OCI-LY3 (cell line): Measurements from ENCODE around the gene HECW1.
"Not testable (repeated sequence)": the region's sequence is repeated elsewhere in the genome, so short reads cannot be mapped to it uniquely, and the experiment has no call there.

Source experiments
- H2AFZ ChIP-seq: fragments of 200-600, 300-600 bp; shearing (Covaris generic); 2 replicates; pipeline ENCODE4 v1.6.0; 2014; ENCODE audit warnings: antibody characterized with exemption, low read depth, low read length
- H3K27ac ChIP-seq: fragments of 200-600, 300-600 bp; sonication (generic); 2 replicates; pipeline ENCODE4 v1.5.1; 2014; ENCODE audit warnings: mild to moderate bottlenecking, low read length, moderate library complexity, mixed read lengths
- H3K27me3 ChIP-seq: fragments of 200-600, 300-600 bp; sonication (generic); 2 replicates; pipeline ENCODE4 v1.6.1; 2014; ENCODE audit warnings: low read depth, low read length, mixed read lengths
- H3K36me3 ChIP-seq: fragments of 200-600, 300-600 bp; sonication (generic); replicated peaks from 2 replicates; pipeline ENCODE3; 2014; ENCODE audit warnings: low read depth, low read length, mixed read lengths
- H3K4me1 ChIP-seq: fragments of 300-600, 200-600 bp; sonication (generic); 2 replicates; pipeline ENCODE4 v1.6.1; 2014; ENCODE audit warnings: low read length, mixed read lengths
- H3K4me2 ChIP-seq: fragments of 200-600, 300-600 bp; sonication (generic); 2 replicates; pipeline ENCODE4 v1.6.1; 2014; ENCODE audit warnings: low read length, mixed read lengths
- H3K4me3 ChIP-seq: fragments of 300-600, 200-600 bp; sonication (generic); 2 replicates; pipeline ENCODE4 v1.5.1; 2014; ENCODE audit warnings: antibody characterized with exemption, mild to moderate bottlenecking, low read length, moderate library complexity
- H3K79me2 ChIP-seq: fragments of 300-600, 200-600 bp; shearing (Covaris generic); 2 replicates; pipeline ENCODE4 v1.6.1; 2014; ENCODE audit warnings: mild to moderate bottlenecking, low read length, mixed read lengths
- H3K9ac ChIP-seq: fragments of 300-600, 200-600 bp; shearing (Covaris generic); 2 replicates; pipeline ENCODE4 v1.6.0; 2014; ENCODE audit warnings: mild to moderate bottlenecking, low read length, moderate library complexity
- H3K9me3 ChIP-seq: fragments of 200-600, 300-600 bp; shearing (Covaris generic); 2 replicates; pipeline ENCODE4 v1.6.1; 2014; ENCODE audit warnings: low read length, mixed read lengths; ENCODE audit not compliant: insufficient read depth
- H4K20me1 ChIP-seq: fragments of 200-600, 300-600 bp; sonication (generic); 2 replicates; pipeline ENCODE4 v1.6.1; 2016; ENCODE audit warnings: low read length, mixed read lengths; ENCODE audit not compliant: insufficient read depth
- CTCF ChIP-seq: fragments of 200-600, 300-600 bp; sonication (generic); IDR thresholded peaks from 2 replicates; pipeline ENCODE4 v1.5.1; 2014; ENCODE audit warnings: antibody characterized with exemption, low read length, low read depth
- EZH2phosphoT487 ChIP-seq: fragments of 200-600 bp; shearing (Covaris generic); IDR thresholded peaks from 2 replicates; pipeline ENCODE4 v1.6.1; 2018; ENCODE audit warnings: antibody characterized with exemption, mixed run types, low read depth

The HECW1 gene

DNA sequence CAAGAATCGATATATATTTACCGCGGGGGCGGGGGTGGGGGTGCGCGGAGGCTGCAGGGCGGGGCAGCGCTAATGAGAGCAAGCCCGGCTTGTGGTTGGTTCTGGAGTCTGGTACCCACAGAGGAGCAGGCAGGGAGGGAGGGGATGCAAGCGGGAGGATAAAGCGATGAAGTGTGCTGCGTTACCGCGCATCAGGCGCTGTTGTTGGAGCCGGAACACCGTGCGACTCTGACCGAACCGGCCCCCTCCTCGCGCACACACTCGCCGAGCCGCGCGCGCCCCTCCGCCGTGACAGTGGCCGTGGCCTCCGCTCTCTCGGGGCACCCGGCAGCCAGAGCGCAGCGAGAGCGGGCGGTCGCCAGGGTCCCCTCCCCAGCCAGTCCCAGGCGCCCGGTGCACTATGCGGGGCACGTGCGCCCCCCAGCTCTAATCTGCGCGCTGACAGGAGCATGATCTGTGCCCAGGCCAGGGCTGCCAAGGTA lies at the start of gene HECW1:
HECW1 (plus strand) TSS at position 189 of the 482 bp plus-strand sequence. CDS start 131,259 bp downstream, outside the sequence.
- no peaks in the 10 kb centered on the region for H3K79me2 ChIP-seq
- H3K9ac ChIP-seq = peak within 1 kb of the TSS; percentile 63

DNA sequence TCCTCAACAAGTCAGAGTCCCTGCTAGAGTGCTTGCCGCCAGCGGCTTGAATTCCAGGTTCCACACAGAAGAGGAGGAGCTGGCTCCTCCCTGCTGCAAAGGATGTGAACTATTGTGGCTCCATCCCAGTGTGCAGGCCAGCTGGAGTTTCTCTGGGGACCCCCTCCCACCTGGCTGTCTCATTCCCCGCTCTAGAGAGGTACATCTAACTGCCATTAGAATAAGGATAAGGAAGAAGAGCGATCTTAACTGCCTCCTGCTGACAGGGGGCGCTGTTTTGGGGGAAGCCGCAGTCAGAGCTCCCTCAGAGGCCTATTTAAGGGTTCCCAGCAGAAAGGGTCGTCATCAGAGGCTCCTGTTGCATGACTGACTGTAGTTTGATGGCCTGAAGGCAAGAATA lies 40.8 kb upstream of the HECW1 start:
- Histone ChIP-seq H3K79me2 (no peaks in the 10 kb centered on the region), H3K4me1 (peaks cover 39% of the 10 kb centered on the region), H3K27me3 (no peaks in the 10 kb centered on the region), H3K27ac (peak overlapping the region; percentile 91), H2AFZ (peak overlapping the region; percentile 73; the same call in 1 of the 2 replicates), H3K4me3 (0 out of 2 replicates have a peak overlapping the region, but pooled peaks have one; percentile 68), H4K20me1 (no peaks in the 10 kb centered on the region), H3K36me3 (no peaks in the 10 kb centered on the region), H3K9me3 (no peaks in the 10 kb centered on the region), H3K4me2 (peak overlapping the region; percentile 90), H3K9ac (peak overlapping the region; percentile 54; the same call in 1 of the 2 replicates)
- TF ChIP-seq CTCF (peak; percentile 67), EZH2phosphoT487 (no peak)

More for the DNA sequence above, at the start of gene HECW1:
- H3K4me2 ChIP-seq = peak within 1 kb of the TSS; percentile 96
- TF ChIP-seq CTCF (peak; percentile 35; the same call in 1 of the 2 replicates), EZH2phosphoT487 (no peak)
- no peak within 1 kb of the TSS for H3K27ac ChIP-seq
- H3K9me3 ChIP-seq = no peaks in the 10 kb centered on the region
- peaks cover 20% of the 10 kb centered on the region for H3K4me1 ChIP-seq
- H3K27me3 ChIP-seq = peaks cover 3% of the 10 kb centered on the region; the same call in 1 of the 2 replicates
- no peaks in the 10 kb centered on the region for H4K20me1 ChIP-seq
- H2AFZ ChIP-seq = peak within 1 kb of the TSS; percentile 57; the same call in 1 of the 2 replicates
- H3K4me3 ChIP-seq = peak within 1 kb of the TSS; percentile 86
- no peaks in the 10 kb centered on the region for H3K36me3 ChIP-seq

DNA sequence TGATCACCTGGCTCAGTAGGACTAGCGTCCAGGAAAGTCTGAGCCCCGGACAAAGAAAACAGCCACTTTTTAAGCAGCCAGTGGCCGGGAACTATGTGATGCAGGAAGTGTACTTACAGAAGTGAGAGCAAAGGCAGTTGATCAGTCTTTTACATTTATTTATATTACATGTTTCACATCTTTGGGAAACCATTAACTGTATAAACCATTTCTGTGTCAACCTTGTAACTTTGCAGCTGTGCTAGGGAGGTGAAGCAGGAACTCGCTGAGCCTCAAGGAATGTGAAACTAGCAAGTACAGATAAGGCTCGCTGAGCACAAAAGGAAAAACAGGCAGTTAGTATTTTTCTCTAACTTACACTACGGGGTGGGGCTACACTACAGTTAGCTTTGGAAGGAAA lies 39.9 kb upstream of the HECW1 start:
- H3K4me3 ChIP-seq = peak overlapping the region; percentile 68
- peak overlapping the region; percentile 54 for H3K9ac ChIP-seq
- peaks cover 47% of the 10 kb centered on the region for H3K4me1 ChIP-seq
- peak overlapping the region; percentile 90 for H3K4me2 ChIP-seq
- H3K36me3 ChIP-seq = peaks cover 4% of the 10 kb centered on the region
- H4K20me1 ChIP-seq = no peaks in the 10 kb centered on the region
- no peaks in the 10 kb centered on the region for H3K27me3 ChIP-seq
- H3K79me2 ChIP-seq = no peaks in the 10 kb centered on the region
- H3K9me3 ChIP-seq = no peaks in the 10 kb centered on the region
- H2AFZ ChIP-seq = peak overlapping the region; percentile 73
- H3K27ac ChIP-seq = peak overlapping the region; percentile 91
- TF ChIP-seq CTCF = no peak
- no peak for TF ChIP-seq EZH2phosphoT487

DNA sequence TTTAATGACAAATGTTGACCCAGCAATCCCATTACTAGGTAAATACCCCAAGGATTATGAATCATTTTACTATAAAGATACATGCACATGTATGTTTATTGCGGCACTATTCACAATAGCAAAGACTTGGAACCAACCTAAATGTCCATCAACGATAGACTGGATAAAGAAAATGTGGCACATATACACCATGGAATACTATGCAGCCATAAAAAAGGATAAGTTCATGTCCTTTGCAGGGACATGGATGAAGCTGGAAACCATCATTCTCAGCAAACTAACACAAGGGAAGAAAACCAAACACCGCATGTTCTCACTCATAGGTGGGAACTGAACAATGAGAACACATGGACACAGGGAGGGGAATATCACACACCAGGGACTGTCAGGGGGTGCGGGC lies 38.6 kb upstream of the HECW1 start:
- H3K9ac ChIP-seq, H2AFZ ChIP-seq, H3K79me2 ChIP-seq, H3K9me3 ChIP-seq, H3K36me3 ChIP-seq, H4K20me1 ChIP-seq, H3K27me3 ChIP-seq, H3K4me3 ChIP-seq: not testable (repeated sequence)
- H3K27ac ChIP-seq = peak overlapping the region; percentile 91; the same call in 1 of the 2 replicates
- peaks cover 47% of the 10 kb centered on the region for H3K4me1 ChIP-seq
- peak overlapping the region; percentile 90; the same call in 1 of the 2 replicates for H3K4me2 ChIP-seq
